Measurements from ENCODE around the gene TAAR1. TPM values are rescaled to one million over a fixed set of nuclear protein-coding genes. Genes with fewer than 3 reads are reported as not detected.
A peak's percentile ranks its signal among the peaks of the same experiment; 100 is the strongest.

The TAAR1 gene
- total RNA-seq, 1 donor = not detected

DNA sequence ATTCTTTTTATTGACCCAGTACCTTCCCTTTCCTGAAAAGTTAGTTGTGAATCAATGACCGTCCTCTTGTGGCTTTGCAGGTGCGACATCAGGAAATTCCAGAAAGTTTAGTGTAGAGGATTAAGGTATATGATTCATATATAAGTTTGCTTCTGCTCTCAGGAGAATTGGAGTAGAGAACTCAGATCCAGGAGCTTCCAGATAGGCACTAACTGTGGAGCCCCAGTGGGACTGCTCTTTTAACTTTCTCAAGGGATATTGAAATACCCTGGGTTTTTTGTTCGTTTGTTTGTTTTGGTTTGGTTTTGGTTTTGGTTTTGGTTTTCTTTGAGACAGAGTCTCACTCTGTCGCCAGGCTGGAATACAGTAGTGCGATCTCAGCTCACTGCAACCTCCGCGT lies 44.4 kb downstream of the TAAR1 start:
- TF ChIP-seq, protein P1, sequence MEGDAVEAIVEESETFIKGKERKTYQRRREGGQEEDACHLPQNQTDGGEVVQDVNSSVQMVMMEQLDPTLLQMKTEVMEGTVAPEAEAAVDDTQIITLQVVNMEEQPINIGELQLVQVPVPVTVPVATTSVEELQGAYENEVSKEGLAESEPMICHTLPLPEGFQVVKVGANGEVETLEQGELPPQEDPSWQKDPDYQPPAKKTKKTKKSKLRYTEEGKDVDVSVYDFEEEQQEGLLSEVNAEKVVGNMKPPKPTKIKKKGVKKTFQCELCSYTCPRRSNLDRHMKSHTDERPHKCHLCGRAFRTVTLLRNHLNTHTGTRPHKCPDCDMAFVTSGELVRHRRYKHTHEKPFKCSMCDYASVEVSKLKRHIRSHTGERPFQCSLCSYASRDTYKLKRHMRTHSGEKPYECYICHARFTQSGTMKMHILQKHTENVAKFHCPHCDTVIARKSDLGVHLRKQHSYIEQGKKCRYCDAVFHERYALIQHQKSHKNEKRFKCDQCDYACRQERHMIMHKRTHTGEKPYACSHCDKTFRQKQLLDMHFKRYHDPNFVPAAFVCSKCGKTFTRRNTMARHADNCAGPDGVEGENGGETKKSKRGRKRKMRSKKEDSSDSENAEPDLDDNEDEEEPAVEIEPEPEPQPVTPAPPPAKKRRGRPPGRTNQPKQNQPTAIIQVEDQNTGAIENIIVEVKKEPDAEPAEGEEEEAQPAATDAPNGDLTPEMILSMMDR (IDR thresholded peaks at IDR 0.05; ENCODE audit: extremely low read depth, low read depth, low read length) = no peak
- Histone ChIP-seq H3K27ac (ENCODE audit: low read depth, low read length) (no peak overlapping the region), H3K4me2 (ENCODE audit: insufficient read depth, low read length) (peak overlapping the region; percentile 38), H3K27me3 (ENCODE audit: insufficient read depth, low read length) (peaks cover 15% of the 10 kb centered on the region), H3K36me3 (ENCODE audit: insufficient read depth, low read length) (no peaks in the 10 kb centered on the region), H3K4me3 (ENCODE audit: insufficient read depth, low read length) (peak overlapping the region; percentile 35), H3K9me3 (ENCODE audit: low read depth, low read length) (no peaks in the 10 kb centered on the region), H3K79me2 (ENCODE audit: insufficient read depth, low read length) (no peaks in the 10 kb centered on the region), H2AFZ (ENCODE audit: low read length) (no peak overlapping the region), H3K4me1 (ENCODE audit: insufficient read depth, low read length) (no peaks in the 10 kb centered on the region), H4K20me1 (ENCODE audit: insufficient read depth, low read length) (no peaks in the 10 kb centered on the region)
- no peak for DNase-seq (ENCODE audit: insufficient read length, low spot score, missing footprints)

GRCh38 chr6:132612449-132613108 lies 46.4 kb downstream of the TAAR1 start:
- Histone ChIP-seq H3K79me2 (ENCODE audit: insufficient read depth, low read length) (no peaks in the 10 kb centered on the region), H2AFZ (ENCODE audit: low read length) (no peak overlapping the region), H3K4me3 (ENCODE audit: insufficient read depth, low read length) (no peak overlapping the region), H3K27ac (ENCODE audit: low read depth, low read length) (no peak overlapping the region), H3K27me3 (ENCODE audit: insufficient read depth, low read length) (peaks cover 12% of the 10 kb centered on the region), H3K4me1 (ENCODE audit: insufficient read depth, low read length) (no peaks in the 10 kb centered on the region), H3K9me3 (ENCODE audit: low read depth, low read length) (no peaks in the 10 kb centered on the region), H3K4me2 (ENCODE audit: insufficient read depth, low read length) (no peak overlapping the region), H3K36me3 (ENCODE audit: insufficient read depth, low read length) (no peaks in the 10 kb centered on the region), H4K20me1 (ENCODE audit: insufficient read depth, low read length) (no peaks in the 10 kb centered on the region)
- no peak for DNase-seq (ENCODE audit: insufficient read length, low spot score, missing footprints)
- TF ChIP-seq, protein P1 (IDR thresholded peaks at IDR 0.05; ENCODE audit: extremely low read depth, low read depth, low read length) = no peak

DNA sequence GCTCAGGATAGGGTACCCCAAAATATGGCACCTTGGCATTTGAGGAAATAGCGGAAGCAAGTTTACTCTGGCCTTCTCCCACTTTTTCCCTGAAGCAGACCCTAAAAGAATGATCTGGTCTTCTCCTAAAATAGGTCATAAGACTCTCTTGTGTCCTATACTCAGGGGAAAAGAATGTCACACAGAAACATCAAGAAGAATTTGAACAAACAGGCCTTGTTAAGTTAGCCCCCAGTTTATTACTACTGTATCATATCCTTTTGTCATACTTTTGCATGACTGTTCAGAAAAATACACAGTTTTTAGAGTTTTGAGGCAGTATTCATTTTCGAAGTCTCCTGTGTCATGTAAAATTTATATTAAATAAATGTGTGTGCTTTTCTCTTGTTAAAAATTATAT lies 47.4 kb downstream of the TAAR1 start:
- no peak overlapping the region for H3K27ac ChIP-seq (ENCODE audit: low read depth, low read length)
- TF ChIP-seq, protein P1 (IDR thresholded peaks at IDR 0.05; ENCODE audit: extremely low read depth, low read depth, low read length) = no peak

GRCh38 chr6:132607544-132608233 lies 51.3 kb downstream of the TAAR1 start:
- Histone ChIP-seq H3K27me3 (ENCODE audit: insufficient read depth, low read length) (peaks cover 6% of the 10 kb centered on the region), H3K4me1 (ENCODE audit: insufficient read depth, low read length) (no peaks in the 10 kb centered on the region), H2AFZ (ENCODE audit: low read length) (no peak overlapping the region), H3K27ac (ENCODE audit: low read depth, low read length) (no peak overlapping the region), H3K4me3 (ENCODE audit: insufficient read depth, low read length) (no peak overlapping the region), H3K9me3 (ENCODE audit: low read depth, low read length) (no peaks in the 10 kb centered on the region), H3K79me2 (ENCODE audit: insufficient read depth, low read length) (no peaks in the 10 kb centered on the region), H3K4me2 (ENCODE audit: insufficient read depth, low read length) (no peak overlapping the region), H4K20me1 (ENCODE audit: insufficient read depth, low read length) (no peaks in the 10 kb centered on the region), H3K36me3 (ENCODE audit: insufficient read depth, low read length) (no peaks in the 10 kb centered on the region)
- DNase-seq (ENCODE audit: insufficient read length, low spot score, missing footprints) = peak; percentile 6
- TF ChIP-seq, protein P1 (IDR thresholded peaks at IDR 0.05; ENCODE audit: extremely low read depth, low read depth, low read length) = no peak

More for the DNA sequence above, 47.4 kb downstream of the TAAR1 start:
- no peaks in the 10 kb centered on the region for H3K9me3 ChIP-seq (ENCODE audit: low read depth, low read length)
- no peak overlapping the region for H3K4me2 ChIP-seq (ENCODE audit: insufficient read depth, low read length)
- no peaks in the 10 kb centered on the region for H4K20me1 ChIP-seq (ENCODE audit: insufficient read depth, low read length)
- no peaks in the 10 kb centered on the region for H3K36me3 ChIP-seq (ENCODE audit: insufficient read depth, low read length)
- H3K27me3 ChIP-seq (ENCODE audit: insufficient read depth, low read length) = peaks cover 6% of the 10 kb centered on the region
- no peaks in the 10 kb centered on the region for H3K4me1 ChIP-seq (ENCODE audit: insufficient read depth, low read length)
- DNase-seq (ENCODE audit: insufficient read length, low spot score, missing footprints) = no peak
- no peaks in the 10 kb centered on the region for H3K79me2 ChIP-seq (ENCODE audit: insufficient read depth, low read length)
- no peak overlapping the region for H3K4me3 ChIP-seq (ENCODE audit: insufficient read depth, low read length)
- no peak overlapping the region for H2AFZ ChIP-seq (ENCODE audit: low read length)
